CD4-positive, alpha-beta T cell (primary cell): ENCODE measurements around the gene TRERF1. TPM values are rescaled to one million over a fixed set of nuclear protein-coding genes. Genes with fewer than 3 reads are reported as not detected.

ENCODE experiments used
- ATAC-seq: fragments of 200-7000 bp; cut with Tn5 transposase; one replicate; pipeline ENCODE4 v1.10.0; 2022; ENCODE audit warnings: mild to moderate bottlenecking; ENCODE audit not compliant: poor library complexity
- CTCF ChIA-PET: fragments of 350-600 bp; sonication (Branson Sonifier 250); formaldehyde crosslinking; loops from one replicate; lab custom pipeline; 2021; ENCODE audit warnings: antibody characterized with exemption, inconsistent platforms; lab: Charles Lee
- POLR2A ChIA-PET: fragments of 350-600 bp; sonication (Branson Sonifier 250); formaldehyde crosslinking; loops from one replicate; lab custom pipeline; 2021; ENCODE audit warnings: antibody characterized with exemption, inconsistent platforms; lab: Charles Lee
- DNase-seq, 14 experiments: peaks; one replicate each; pipeline ENCODE4 v3.0.0-alpha.2; 2013 to 2020; ENCODE audit warnings: mixed read lengths in 2 of 14
- H3K27ac ChIP-seq, 2 donors: one replicate each; pipeline versions ENCODE4 v1.5.1 to v1.7.0; 2013; ENCODE audit warnings: low read length in 2 of 2, low read depth in 1 of 2, mild to moderate bottlenecking in 1 of 2
- H3K27me3 ChIP-seq, 2 experiments: 1 replicate in 1 of 2; 2 replicates in 1 of 2; pipeline versions ENCODE4 v1.6.1 to v1.7.0; 2013; ENCODE audit warnings: low read length in 2 of 2, control low read depth in 1 of 2, mild to moderate bottlenecking in 1 of 2, moderate library complexity in 1 of 2; ENCODE audit not compliant: insufficient read depth in 2 of 2, control insufficient read depth in 1 of 2
- H3K36me3 ChIP-seq: one replicate; pipeline ENCODE4 v1.6.1; 2013; ENCODE audit warnings: low read length, control low read depth; ENCODE audit not compliant: insufficient read depth
- H3K4me1 ChIP-seq: one replicate; pipeline ENCODE4 v1.6.1; 2013; ENCODE audit warnings: low read length, control low read depth; ENCODE audit not compliant: insufficient read depth
- H3K4me3 ChIP-seq: one replicate; pipeline ENCODE4 v1.5.1; 2013; ENCODE audit warnings: mild to moderate bottlenecking, low read length, moderate library complexity
- H3K9me3 ChIP-seq, 2 experiments: 1 replicate in 1 of 2; 2 replicates in 1 of 2; pipeline versions ENCODE4 v1.6.1 to v1.7.0; 2013; ENCODE audit warnings: low read length in 2 of 2, mild to moderate bottlenecking in 2 of 2, control low read depth in 1 of 2, moderate library complexity in 1 of 2; ENCODE audit not compliant: control insufficient read depth in 1 of 2, insufficient read depth in 1 of 2
- H3K27ac Mint-ChIP-seq: one replicate; pipeline ENCODE4 v1.8.0; 2020; ENCODE audit warnings: mixed read lengths
- H3K27me3 Mint-ChIP-seq: one replicate; pipeline ENCODE4 v1.8.0; 2021; ENCODE audit warnings: mixed read lengths
- H3K36me3 Mint-ChIP-seq: one replicate; pipeline ENCODE4 v1.8.0; 2021; ENCODE audit warnings: low read depth, mixed read lengths
- H3K4me1 Mint-ChIP-seq: one replicate; pipeline ENCODE4 v1.8.0; 2021; ENCODE audit warnings: low read depth, mixed read lengths
- H3K4me3 Mint-ChIP-seq: one replicate; pipeline ENCODE4 v1.8.0; 2020; ENCODE audit warnings: mild to moderate bottlenecking, mixed read lengths
- H3K9me3 Mint-ChIP-seq: one replicate; pipeline ENCODE4 v1.8.0; 2020; ENCODE audit warnings: mixed read lengths
- CTCF ChIP-seq: fragments of 200-600 bp; IDR thresholded peaks from one replicate; pipeline ENCODE4 v1.8.0; 2022; ENCODE audit warnings: antibody characterized with exemption, mild to moderate bottlenecking
- intact Hi-C, 2 experiments: fragments of 100-400 bp; cut with DNase I in 1 of 2; cut with micrococcal nuclease in 1 of 2; formaldehyde crosslinking; loops; one replicate each; pipeline versions ENCODE4 v1.15.1 to v1.9.0; 2023 to 2025; cut with DNase I, micrococcal nuclease
- total RNA-seq, 174 experiments: library from RNA in 2 of 174; stranded (reverse) in 2 of 174; gene quantifications; one replicate each; pipeline ENCODE4 v1.2.3 and lab custom pipeline; 2021 to 2026

Gene TRERF1
- total RNA-seq, 2 experiments from 2014 or later = 31.0 to 31.7 TPM

GRCh38 chr6:42427871-42428270 lies 23.9 kb downstream of the TRERF1 start:
- H3K4me3 Mint-ChIP-seq = peak overlapping the region; percentile 61
- POLR2A ChIA-PET = interaction anchor here (0.8 to 2.6 kb wide), 9 partner anchors 12 to 144 kb away, joined by 3 to 18 read pairs (median 5); partner anchors contain the start of gene TRERF1

GRCh38 chr6:42426191-42426590 lies 25.5 kb downstream of the TRERF1 start:
- no peak for ATAC-seq
- Mint-ChIP-seq H3K9me3 (no peaks in the 10 kb centered on the region), H3K4me1 (peaks cover 75% of the 10 kb centered on the region), H3K27ac (peak overlapping the region; percentile 16), H3K27me3 (no peaks in the 10 kb centered on the region), H3K4me3 (no peak overlapping the region), H3K36me3 (peaks cover 20% of the 10 kb centered on the region)
- Histone ChIP-seq H3K27me3 (no peaks in the 10 kb centered on the region), H3K9me3 (no peaks in the 10 kb centered on the region), H3K27ac (no peak overlapping the region), H3K4me1 (peaks cover 57% of the 10 kb centered on the region), H3K4me3 (no peak overlapping the region), H3K36me3 (no peaks in the 10 kb centered on the region)
- no peak for TF ChIP-seq CTCF
- DNase-seq = no peak
- ChIA-PET CTCF (interaction anchor here (1.6 kb wide), 1 partner anchor 23 kb away, joined by 3 read pairs; no protein-coding TSS in a partner anchor), POLR2A (no interaction called here)
- intact Hi-C loops = no loop called here

More at GRCh38 chr6:42427871-42428270, 23.9 kb downstream of the TRERF1 start:
- Histone ChIP-seq H3K27me3 (no peaks in the 10 kb centered on the region), H3K4me3 (no peak overlapping the region), H3K4me1 (peaks cover 52% of the 10 kb centered on the region), H3K27ac (peak overlapping the region in 1 of 2 donors; percentile 52), H3K9me3 (no peaks in the 10 kb centered on the region), H3K36me3 (no peaks in the 10 kb centered on the region)
- intact Hi-C loops = loop anchor here in 1 of 2 experiments (2.0 kb wide), 1 partner anchor 17 kb away; no protein-coding TSS in a partner anchor
- H3K4me1 Mint-ChIP-seq = peaks cover 76% of the 10 kb centered on the region
- H3K36me3 Mint-ChIP-seq = peaks cover 36% of the 10 kb centered on the region
- peak overlapping the region; percentile 87 for H3K27ac Mint-ChIP-seq
- H3K27me3 Mint-ChIP-seq = no peaks in the 10 kb centered on the region
- ATAC-seq = peak; percentile 26
- no peaks in the 10 kb centered on the region for H3K9me3 Mint-ChIP-seq
- DNase-seq = no peak
- CTCF ChIA-PET = interaction anchor here (0.7 to 1.9 kb wide), 4 partner anchors 8 to 120 kb away, joined by 3 to 8 read pairs (median 3); no protein-coding TSS in a partner anchor
- no peak for TF ChIP-seq CTCF

GRCh38 chr6:42424906-42425474 lies 26.7 kb downstream of the TRERF1 start:
- Histone ChIP-seq H3K27ac (no peak overlapping the region), H3K36me3 (no peaks in the 10 kb centered on the region), H3K27me3 (no peaks in the 10 kb centered on the region), H3K9me3 (no peaks in the 10 kb centered on the region), H3K4me1 (peaks cover 56% of the 10 kb centered on the region), H3K4me3 (no peak overlapping the region)
- ATAC-seq (no peak), DNase-seq (no peak)
- H3K36me3 Mint-ChIP-seq = peaks cover 17% of the 10 kb centered on the region
- CTCF ChIA-PET = interaction anchor here (0.9 to 1.8 kb wide), 4 partner anchors 10 to 123 kb away, joined by 3 to 6 read pairs (median 4); no protein-coding TSS in a partner anchor
- POLR2A ChIA-PET = interaction anchor here (1.2 to 2.9 kb wide), 5 partner anchors 8 to 58 kb away, joined by 4 to 21 read pairs (median 7); partner anchors contain the start of gene TRERF1
- H3K9me3 Mint-ChIP-seq = no peaks in the 10 kb centered on the region
- intact Hi-C loops = no loop called here
- no peaks in the 10 kb centered on the region for H3K27me3 Mint-ChIP-seq
- H3K4me3 Mint-ChIP-seq = no peak overlapping the region
- peaks cover 77% of the 10 kb centered on the region for H3K4me1 Mint-ChIP-seq
- H3K27ac Mint-ChIP-seq = peak overlapping the region; percentile 22
- no peak for TF ChIP-seq CTCF
